NCI-H2227 (cell line): ENCODE results near the gene B3GAT3.
"Not testable (repeated sequence)": the region's sequence is repeated elsewhere in the genome, so short reads cannot be mapped to it uniquely, and the experiment has no call there.

ENCODE experiments used
- DNase-seq: peaks from one replicate; lab custom pipeline; 2025; ENCODE audit not compliant: unreplicated experiment; lab: John Stamatoyannopoulos, UW

B3GAT3 gene

DNA sequence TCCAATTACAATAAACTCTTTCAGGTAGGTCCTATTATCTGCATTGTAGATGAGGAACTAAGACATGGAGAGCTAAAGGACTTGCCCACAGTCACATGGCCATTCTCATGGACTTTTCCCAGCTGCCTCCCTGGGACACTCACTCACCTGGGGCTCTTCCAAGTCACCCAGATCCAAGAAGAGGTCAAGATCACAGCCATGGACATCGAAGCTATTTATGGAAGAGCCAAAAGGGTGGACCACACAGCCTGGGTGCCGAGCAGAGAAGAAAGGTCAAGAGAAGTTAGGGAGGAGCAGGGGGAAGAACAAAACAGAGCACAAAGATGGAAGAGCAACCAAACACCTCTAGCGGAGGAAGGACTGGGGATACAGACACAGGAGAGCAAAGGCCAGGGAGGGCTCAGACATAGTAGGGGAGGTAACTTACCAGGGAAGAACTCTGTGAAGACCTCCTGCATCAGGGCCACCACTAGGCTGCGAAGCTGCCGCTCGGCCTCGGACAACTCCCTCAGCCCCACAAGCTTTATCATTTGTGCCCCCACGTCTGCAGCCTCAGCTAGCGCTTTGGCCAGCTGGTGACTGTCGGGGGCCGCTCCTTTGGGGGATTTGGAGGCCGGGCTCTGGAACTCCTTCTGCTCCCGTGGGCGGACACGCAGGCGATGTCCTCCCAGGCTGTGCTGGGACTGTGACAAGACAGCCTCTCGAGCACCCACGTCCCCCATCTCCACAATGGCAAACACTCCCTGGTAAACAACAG is 40.6 kb downstream of the B3GAT3 start:
- no peak for DNase-seq

DNA sequence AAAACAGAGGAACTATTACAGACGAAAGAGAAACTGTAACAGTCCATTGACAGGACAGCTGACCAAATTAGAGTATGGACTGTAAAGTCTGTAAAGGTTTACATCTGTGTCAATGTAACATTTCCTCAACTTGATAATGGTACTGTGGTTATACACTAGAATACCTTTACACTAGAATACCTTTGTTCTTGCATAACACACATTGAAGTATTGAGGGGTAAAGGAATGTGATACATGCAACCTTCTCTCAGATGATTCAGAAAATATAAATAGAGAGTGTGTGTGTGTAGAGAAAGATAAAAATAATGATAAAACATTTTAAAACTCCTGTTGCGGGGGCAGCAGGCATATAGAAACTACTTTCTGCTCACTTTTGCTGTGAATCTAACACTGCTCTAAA is 42.5 kb downstream of the B3GAT3 start:
- no peak for DNase-seq

DNA sequence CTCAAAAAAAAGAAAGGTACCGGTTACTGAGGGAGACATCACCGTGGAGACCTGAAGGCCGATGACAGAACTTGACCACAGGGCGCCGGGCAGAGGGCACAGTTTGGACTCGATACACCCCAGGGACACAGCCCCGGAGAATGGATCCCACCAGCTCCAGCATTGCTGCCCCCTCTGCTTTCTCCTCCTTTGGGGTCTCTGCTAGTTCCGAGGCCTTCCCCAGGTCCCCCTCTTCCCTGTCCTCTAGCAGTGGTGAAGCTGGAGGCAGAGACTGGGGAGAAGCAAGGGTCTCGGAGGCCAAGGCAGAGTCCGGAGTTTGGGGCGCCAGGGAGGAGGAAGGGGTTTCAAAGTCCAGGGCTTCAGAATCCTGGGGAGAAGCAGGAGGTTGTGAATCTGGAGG is 43.2 kb downstream of the B3GAT3 start:
- no peak for DNase-seq

GRCh38 chr11:62577046-62577714 is 44.6 kb downstream of the B3GAT3 start:
- no peak for DNase-seq

DNA sequence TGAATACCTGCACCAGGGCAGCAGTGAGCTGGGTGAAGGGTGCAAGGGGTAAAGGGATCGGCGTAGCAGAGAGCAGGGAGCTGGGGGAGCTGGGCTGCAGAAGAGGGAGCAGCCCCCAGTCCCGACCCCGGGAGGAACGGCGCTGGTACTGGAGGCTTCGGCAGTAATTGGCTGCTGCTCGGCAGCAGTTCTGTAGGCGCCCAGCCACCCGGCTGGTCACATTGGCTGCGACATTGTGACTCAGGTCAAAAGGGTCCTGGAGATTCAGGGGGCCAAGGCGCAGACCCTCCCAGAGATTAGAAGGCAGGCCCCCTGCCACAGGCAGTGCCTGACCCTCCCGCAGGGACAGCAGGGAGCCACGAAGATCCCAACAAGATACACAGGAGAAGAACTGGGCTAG is 45.9 kb downstream of the B3GAT3 start:
- no peak for DNase-seq

- DNase-seq, result peak; percentile 46
Measured at GRCh38 chr11:62575156-62575555, 46.6 kb downstream of the B3GAT3 start.

DNA sequence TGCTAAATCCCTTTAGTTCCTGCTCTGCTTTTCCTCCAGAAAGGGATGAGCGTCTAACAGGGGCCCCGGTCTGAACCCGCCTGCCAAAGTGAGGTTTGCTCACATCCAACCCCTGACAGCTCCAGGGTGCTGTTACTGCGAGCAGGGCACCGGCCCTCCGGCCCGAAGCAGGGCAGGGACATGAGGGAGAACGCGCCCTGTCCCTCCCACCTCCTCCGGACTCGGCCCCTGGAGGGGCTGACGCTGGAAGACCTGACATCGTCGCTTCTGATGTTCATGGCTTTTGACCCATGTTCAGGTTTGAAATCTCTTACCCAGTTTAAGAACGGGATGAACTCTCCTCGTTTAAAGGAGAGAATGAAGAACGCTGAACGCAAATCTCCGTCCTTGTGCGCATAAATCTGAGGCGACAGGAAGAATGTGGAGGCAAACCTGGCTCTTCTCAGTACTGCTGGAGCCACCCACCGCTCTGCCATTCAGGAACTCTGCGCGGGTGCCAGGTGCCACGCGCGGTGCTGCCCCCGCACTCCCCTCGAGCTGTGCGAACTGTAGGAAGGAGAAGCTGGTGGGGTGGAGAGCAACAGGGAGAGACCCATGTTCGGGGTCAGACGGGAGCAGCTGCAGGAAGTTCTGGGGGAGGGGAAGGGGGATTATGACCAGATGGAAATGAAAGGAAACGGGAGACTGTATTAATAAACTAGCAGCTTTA is 47.3 kb downstream of the B3GAT3 start:
- peak; percentile 55 for DNase-seq

- DNase-seq, result peak; percentile 99
Measured at GRCh38 chr11:62573592-62574362, 48.0 kb downstream of the B3GAT3 start, which contains the start of gene EEF1G. Gene EEF1G, minus strand, starts transcription at chr11:62573891. Its CDS starts 49 bp downstream, at chr11:62573842.

DNA sequence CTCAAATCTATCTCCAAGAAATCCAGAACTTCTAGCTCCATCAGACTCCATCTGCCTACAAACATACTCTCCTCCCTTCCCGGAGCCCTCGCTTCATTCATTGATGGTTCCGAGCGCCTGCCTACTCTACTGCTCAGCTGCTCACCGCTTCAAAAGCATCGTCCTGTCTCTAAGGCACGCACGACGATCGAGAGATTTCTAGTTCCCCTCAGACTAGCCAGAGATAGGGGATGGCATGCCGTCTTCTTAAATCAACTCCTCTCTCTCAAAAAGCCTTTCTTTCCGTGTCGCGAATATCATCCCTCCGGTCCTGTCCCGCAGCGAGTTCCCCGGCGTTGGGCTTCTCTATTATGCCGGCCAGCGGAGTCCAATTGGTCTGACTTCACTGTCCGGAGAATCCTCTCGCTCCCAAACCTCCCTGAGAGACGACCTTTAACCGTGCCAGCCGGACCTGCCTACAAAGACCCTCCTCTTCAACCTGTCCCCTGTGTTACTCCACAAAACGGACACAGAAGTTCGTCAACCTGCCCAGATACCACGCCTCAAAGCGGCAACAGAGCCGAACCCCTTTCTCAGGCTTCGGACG is 48.7 kb downstream of the B3GAT3 start:
- DNase-seq, result peak; percentile 40

GRCh38 chr11:62572431-62572830 is 49.4 kb downstream of the B3GAT3 start:
- no peak for DNase-seq

DNA sequence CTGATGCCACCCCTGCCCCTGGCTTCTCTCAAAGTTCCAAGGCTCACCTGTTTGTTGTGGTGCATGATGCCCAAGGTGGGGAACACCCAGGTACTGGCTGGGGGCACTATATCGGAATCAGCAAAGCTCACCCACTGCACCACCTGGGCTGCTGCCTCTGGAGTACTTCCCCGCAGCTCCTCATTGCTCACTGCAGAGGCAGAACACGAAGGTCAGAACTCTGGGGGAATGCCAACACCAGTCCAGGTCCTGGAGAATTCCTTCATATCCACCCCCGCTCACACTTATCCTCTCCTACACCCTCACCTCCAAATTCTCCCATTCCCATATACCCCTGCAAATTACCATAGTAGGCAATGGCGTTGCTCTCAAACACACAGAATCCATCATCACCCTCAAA is 50.3 kb downstream of the B3GAT3 start:
- DNase-seq, result not testable (repeated sequence)

GRCh38 chr11:62570903-62571302 is 50.9 kb downstream of the B3GAT3 start:
- not testable (repeated sequence) for DNase-seq

- DNase-seq, result no peak
Measured at GRCh38 chr11:62569611-62570010, 52.2 kb downstream of the B3GAT3 start.

DNA sequence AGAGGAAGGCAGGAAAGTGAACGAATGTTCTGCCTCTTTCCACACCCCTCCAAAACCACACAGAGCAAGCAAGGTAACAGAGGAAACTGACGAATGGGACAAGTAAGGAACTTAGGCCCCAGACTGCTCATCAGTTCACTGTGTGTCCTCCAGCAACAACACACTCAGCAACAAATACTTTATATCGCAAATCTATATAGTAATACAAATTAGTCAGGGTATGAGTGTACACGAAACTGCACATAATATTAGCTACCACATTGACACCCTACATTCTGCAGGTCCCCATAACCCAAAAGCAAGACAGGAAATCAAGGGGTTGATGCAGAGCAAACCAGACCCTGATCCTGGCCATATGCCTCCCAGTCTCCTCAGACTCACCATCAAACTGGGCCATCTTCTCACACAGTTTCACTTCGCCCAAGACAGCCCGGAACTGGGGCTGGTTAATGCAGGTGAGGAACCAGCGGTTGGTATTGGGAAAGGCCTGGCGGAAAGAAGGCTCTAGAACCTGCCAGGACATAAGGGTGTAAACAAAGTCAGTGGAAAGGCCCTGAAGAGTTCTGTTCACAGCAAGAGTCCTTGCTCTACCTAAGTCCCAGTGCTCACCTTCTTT is 54.7 kb downstream of the B3GAT3 start:
- DNase-seq, result no peak

DNA sequence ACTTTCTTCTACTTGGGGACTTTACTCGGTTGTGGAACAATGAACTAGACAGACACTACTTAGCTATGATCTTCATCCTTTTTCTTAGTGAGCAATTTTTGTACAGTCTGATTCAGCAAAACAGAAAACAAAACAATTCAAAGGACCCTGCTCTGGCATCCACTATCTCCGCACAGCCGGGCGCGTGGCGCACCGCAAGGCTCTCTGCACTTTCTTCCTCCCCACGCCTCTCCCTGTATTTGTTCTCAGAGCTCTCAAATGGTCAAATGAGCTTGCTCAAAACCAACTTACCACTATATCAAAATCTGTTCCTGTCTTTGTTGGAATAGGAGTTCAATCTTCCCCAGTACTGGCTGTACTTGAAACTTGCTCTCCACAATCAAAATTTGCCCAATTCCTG is 55.5 kb downstream of the B3GAT3 start:
- DNase-seq, result no peak
